ENCODE data around the gene IFIT1.
"Not testable (repeated sequence)": the region's sequence is repeated elsewhere in the genome, so short reads cannot be mapped to it uniquely, and the experiment has no call there.

The IFIT1 gene

DNA sequence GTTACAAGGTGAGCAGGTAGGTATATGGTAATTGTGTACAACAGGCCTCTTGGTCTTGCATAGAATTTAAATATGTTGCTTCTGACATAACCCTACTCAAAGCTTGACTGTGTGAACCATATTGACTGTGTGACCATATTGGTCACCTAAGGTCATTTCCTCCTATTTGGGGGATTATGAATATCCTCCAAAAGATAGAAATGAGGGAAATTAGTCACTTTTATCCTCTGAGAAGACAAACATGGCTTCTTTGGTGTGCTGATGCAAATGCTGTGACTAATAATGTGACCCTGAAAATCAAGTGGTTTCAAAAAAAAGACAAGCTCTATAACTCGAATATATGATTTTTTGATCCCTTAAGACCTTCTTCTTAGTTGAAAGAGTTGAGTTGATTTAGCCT is 49.9 kb downstream of the IFIT1 start:
- DNase-seq, result no peak

DNA sequence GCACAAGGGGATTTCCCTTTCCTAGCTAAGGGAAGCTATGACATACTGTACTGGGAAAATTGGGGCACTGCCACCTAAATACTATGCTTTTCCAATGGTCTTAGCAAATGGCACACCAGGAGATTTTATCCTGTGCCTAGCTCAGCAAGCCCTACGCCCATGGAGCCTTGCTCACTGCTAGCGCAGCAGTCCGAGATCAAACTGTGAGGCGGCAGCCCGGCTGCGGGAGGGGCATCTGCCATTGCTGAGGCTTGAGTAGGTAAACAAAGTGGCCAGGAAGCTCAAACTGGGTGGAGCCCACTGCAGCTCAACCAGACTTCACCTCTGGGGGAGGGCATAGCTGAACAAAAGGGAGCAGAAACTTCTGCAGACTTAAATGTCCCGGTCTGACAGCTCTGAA is 52.4 kb downstream of the IFIT1 start:
- not testable (repeated sequence) for DNase-seq

DNA sequence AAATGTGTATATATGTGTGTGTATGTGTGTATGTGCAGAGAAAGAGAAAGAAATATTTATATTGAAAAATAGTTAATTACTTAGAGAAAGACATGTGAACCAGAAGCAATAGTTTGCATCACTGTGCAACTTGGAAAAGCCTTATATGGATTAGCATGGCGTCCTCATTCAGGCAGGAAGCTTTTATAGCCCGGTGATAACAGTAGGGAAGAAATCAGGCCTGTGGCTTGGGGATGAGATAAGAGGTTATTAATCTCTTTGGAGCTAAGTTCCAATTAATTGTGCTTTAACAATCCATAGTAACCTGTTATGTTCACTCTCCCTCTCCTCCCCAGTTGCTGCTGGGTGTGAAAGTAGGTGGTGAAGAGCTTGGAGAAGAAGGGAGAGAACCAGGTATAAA is 58.5 kb downstream of the IFIT1 start:
- no peak for DNase-seq

DNA sequence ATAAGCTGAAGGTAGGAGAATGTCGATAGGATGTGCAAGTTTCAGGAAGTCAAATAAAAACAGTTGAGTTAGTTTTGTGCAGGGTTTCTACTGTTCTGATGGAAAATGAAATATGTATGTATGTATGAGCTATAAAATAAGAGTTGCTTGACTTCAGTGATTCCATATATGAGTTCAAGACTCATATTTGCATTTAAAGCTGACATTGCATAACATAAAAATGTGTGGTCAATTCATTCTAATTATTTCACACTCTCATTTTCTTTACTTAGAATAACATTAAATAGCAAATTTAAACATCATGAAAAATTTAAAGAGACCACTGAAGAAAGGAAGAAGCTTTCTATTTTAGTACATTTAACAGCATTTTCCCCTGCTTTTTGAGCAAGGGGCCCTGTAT is 59.8 kb downstream of the IFIT1 start:
- no peak for DNase-seq

DNA sequence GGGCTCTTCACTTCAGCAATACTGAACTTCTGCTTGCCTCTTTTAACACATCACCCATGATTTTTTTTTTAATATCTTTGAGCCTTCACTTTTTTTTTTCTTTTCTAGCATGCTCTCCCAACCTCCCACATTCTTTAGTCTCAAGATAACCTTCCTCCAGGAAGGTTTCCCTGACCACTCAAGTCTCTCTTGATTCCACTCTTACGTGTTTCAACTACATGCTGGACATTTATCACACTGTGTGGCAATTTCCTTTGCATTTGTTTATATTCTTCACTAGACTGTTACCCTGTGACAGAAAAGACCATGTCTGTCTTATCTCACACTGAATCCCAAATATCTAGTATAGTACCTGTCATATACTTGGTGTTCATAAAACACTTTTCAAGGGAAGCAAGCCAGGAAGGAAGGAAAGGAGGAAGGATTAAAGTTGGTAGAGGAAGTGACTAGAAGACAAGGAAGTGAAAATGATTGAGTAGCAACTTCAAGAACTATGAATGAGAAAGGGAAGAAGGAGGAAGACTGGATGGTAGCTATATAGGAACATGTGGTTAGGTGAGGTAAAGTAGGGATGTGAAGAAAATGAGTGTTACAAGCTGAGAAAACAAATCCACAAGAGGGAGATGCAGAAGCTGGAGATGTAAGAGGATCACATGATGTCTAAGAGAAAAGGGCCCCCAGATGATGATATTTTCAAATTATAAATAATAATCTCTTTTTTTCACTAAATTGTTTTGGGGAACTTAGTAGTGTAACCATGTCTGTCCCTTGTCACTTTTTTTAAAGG is 62.3 kb downstream of the IFIT1 start:
- no peak for DNase-seq

All from femur (tissue), 1 donor.